EH (cell line): ENCODE data around the gene PRKD1.

ENCODE experiments used
- DNase-seq: peaks from one replicate; pipeline ENCODE4 v3.0.0-alpha.2; 2015; ENCODE audit warnings: low read depth

PRKD1 gene

DNA sequence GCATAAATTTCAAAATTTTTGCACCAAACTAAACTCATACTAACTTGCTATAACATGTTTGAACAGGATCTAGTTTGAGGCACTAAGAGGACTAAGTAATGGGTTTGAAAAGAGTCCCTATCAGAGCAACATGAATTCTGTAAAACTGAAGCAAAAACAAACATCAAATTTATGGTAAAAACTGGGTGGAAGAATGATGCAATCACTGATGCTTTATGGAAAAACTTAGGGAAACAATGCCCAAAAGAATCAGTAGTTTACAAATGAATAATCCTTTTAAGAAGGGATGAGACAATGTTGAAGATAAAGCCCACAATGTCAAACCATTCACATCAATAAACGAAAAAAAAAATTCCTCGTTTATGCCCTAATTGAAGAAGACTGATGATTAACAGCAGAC, 88.9 kb downstream of the PRKD1 start:
- DNase-seq, result no peak

GRCh38 chr14:29836395-29836794, 91.3 kb downstream of the PRKD1 start:
- no peak for DNase-seq

DNA sequence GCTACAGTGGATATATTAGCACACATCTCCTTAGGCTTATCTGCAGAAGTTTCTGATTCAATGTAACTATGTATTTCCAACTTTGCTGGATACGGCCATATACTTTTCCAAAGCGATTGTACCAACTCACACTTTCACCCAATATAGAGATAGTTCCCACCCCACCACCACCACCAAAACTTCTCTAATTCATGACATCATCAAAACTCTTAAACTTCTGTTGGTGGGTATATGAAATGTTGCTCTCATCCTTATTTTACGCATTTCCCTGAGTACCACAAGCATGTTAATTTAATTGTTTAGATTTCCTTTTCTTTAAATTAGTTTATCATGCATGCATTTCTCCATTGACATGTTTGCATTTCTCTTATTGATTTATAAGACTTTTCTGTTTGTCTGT, 95.6 kb downstream of the PRKD1 start:
- DNase-seq, result no peak

- DNase-seq, result no peak
Measured at GRCh38 chr14:29829851-29830250, 97.8 kb downstream of the PRKD1 start.

DNA sequence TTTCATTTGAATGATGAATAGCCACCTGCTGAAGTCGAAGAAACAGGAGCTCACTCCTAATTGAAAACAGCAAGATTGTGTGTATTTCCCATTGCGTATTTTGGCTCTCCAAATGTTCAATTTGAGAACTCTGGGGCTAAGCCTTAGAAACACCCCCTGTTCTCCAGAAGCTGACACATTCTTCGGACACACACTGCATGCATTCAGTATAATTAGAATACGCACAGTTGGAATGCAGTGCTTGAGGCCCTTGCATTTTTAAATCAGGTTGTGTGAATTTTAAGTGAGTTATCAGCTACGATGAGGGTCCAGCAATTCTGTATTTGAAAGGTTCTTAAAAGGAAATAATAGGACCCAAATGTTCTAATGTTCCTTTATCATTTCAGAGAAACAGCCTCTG, 103.8 kb downstream of the PRKD1 start:
- no peak for DNase-seq

GRCh38 chr14:29822430-29822709, 105.3 kb downstream of the PRKD1 start:
- DNase-seq, result peak; percentile 31

DNA sequence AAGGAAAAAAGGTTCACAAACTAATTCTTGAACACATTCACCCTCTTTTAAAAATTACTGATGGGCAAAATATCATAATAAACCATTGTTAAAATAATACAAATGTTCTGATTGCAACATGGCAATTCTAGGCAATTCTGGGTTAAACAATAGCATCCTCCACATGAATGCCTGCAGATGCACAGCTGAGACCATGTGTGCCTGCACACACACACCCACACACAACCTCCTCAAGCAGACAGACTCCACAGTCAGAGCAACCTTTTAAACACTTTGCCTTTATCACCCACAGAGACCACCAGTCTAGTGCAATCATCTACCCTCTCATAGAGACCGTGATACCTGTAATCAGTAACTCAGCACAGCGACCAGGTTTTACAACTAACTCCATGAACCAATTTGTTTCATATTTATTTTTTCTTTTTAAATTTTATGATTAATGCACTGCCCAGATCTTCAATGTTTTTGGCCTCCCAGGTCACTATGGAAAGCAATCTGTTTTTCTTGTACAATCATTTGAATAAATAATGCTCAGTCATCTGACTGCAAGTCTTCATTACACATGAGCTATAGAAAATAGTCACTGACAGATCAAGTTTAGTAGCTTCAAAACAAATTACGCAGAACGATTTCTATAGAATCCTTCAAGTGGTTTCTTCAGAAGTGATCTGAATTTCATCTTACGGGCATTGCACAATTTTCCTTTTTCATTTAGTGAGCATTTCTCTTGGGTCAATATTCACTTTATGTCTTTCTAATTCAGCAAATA, 105.8 kb downstream of the PRKD1 start:
- no peak for DNase-seq

- DNase-seq, result peak; percentile 20
Measured at GRCh38 chr14:29821242-29821641, 106.4 kb downstream of the PRKD1 start.

DNA sequence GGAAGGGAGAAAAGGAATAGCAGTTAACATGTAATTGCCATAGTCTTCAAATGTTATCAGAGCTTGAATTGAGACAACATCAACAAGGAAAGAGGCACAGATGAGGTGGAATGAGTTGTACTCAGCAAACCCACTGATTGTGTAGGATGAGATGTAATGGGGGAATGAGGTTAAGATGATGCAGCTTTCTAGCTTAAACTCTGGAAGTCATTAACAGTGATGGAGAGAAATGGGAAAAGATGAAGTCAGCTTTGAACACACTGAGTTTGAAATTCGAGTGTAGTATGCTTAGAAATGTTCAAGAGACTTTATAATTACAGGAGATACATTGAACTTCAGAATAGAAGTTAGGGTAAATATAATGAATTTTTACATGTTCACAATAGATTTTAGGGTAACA, 106.9 kb downstream of the PRKD1 start:
- DNase-seq, result no peak

DNA sequence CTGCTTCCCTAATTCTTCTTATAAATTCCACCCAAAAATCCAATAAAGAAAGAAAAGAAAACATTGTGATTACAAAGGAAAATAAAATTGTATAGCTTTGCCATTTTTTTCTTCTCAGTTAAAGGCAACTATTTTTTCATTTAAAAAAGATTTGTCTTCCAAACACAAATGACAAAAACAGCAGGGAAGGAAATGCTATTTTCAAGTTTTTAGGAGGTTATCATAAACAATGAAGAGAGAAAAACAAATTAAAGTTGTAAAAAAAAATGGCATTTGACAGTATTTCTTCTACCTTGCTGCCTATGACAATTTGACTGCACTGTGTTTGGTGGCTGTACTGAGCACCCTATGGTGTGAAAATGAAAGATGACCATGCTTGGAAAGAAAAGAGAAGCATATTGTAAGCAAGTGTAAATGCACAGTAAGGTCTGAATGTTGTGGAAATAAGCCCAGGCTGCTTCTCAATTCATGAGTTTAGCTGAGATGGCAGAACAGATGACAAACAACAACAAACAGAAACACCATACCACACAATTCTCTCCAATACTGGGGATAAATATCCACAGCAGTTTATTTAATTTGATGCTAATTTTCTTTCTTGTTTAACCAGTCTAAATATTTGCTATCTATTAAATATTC, 109.8 kb downstream of the PRKD1 start:
- DNase-seq, result no peak

DNA sequence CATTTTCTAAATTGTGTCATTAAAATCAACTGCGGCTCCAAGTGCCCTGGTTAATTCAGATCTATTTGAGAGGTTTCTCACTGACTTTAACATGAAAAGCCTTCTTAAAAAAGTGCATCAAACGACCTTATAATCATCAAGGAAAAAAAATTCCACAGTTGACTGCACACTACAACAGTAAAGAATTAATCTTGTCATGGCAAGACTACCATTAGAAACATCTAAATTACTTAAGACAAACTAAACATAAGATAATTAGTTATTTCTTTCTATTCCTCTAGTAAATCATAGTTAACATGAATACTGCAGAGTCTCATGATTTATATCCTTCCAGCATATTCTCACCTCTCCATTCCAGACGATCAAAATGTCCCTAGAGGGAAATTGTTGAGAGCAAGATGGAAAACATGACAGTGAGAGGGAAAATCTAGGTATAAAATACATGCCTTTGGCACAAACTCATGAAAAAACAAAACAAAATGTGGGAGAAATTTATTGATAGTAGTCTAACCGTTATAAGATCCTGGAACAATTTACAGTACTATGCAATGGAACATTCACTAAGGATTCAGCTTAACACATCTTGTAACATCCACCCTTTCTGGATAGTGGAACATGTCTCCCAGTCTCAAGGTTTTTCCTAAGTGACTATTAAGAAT, 112.5 kb downstream of the PRKD1 start:
- no peak for DNase-seq

GRCh38 chr14:29814156-29815015, 113.3 kb downstream of the PRKD1 start:
- no peak for DNase-seq

GRCh38 chr14:29810682-29811081, 117.0 kb downstream of the PRKD1 start:
- DNase-seq, result peak; percentile 69

GRCh38 chr14:29810064-29810463, 117.6 kb downstream of the PRKD1 start:
- DNase-seq, result no peak

- DNase-seq, result no peak
Measured at GRCh38 chr14:29806124-29806517, 121.5 kb downstream of the PRKD1 start.

DNA sequence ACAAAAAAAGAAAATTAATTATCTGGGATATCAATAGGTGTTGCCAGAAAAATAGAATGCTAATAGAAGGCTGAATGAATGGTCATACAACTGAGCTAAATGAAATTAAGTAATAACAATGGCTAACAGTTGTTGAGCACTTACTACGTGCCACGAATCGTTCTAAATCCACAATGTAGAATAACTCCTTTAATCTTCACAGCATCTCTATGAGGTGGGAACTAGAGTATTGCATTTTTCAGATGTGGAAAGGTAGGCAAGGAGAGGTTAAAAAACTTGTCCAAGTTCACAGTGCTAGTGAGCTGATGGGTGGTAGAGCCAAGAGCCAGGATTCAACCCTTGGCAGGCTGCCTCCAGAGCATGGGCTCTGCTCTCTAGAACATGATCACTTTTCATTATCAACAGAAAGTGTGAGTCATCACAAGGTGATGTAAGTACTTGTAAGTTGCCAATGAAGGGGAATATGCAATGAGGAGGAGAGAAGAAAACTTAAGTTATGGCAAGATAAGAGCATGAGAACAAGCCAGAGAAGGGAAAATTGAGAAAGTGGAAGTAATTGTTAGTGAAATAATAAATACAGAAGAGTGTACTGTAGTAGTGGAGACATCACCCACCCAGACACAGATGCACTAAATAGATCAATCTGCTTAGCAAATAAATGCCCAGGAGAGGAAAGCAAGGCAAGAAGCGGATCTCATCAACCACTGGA, 122.1 kb downstream of the PRKD1 start:
- DNase-seq, result peak; percentile 89

DNA sequence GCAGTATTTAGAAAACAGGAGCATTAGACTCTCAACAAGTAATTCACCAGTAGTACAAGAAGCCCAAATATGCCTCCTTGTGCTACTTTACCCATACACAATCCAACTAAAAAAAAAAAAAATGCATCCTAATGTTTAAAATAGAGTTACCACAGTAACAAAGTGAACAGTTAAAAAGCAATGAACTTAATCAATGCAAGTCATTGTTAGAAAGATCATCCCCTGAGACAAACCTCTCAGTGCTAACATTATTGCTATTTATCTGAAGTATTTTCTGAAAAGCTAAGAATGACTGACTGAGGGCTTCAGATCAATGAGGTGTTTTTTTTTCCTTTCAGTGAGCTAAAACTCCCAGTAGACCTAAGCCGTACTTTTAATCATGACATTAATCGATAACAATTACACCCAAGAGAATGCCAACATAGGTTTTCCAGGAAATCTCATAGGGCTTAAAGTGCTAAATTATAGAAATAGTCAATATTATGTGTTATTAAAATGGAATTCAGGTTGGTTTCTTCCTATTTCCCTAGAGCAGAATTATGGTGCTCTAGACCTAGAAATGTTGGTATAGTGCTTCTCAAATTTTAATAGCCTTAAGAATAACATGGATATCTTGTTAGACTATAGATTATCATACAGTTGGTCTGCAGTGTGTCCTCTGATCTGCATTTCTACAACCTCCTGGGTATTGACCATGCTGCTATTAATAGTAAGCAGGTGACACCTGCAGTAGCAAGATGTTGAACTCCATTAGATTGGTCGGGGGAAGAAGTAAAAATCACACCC, 123.0 kb downstream of the PRKD1 start:
- no peak for DNase-seq

GRCh38 chr14:29803045-29803444, 124.6 kb downstream of the PRKD1 start:
- no peak for DNase-seq

DNA sequence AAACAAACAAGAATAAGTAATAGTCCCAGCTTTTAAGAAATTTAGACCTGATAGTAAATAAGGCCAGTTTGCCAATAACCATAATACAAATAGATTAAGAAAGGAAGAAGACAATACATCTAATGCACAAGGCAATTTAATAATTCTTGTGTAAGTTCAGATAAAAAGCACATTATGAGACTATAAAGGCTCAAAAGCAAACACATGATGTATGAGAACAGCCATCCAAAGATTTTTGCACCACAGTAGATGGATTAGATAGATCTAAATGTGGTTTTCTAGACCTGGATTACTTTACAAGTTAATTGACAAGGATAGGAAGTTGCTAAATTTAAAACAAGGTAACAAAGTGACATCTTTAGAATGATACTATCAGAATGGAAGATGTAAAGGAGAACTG, 125.4 kb downstream of the PRKD1 start:
- DNase-seq, result no peak

- DNase-seq, result no peak
Measured at GRCh38 chr14:29800961-29801360, 126.7 kb downstream of the PRKD1 start.

- no peak for DNase-seq
Measured at GRCh38 chr14:29799464-29800095, 128.1 kb downstream of the PRKD1 start.
